Bone marrow (tissue), 2 donors: ENCODE measurements around the gene EEFSEC.

Experiments used
- DNase-seq, 2 donors: peaks; one replicate each; lab custom pipeline; 2025; lab: John Stamatoyannopoulos, UW

EEFSEC gene, protein sequence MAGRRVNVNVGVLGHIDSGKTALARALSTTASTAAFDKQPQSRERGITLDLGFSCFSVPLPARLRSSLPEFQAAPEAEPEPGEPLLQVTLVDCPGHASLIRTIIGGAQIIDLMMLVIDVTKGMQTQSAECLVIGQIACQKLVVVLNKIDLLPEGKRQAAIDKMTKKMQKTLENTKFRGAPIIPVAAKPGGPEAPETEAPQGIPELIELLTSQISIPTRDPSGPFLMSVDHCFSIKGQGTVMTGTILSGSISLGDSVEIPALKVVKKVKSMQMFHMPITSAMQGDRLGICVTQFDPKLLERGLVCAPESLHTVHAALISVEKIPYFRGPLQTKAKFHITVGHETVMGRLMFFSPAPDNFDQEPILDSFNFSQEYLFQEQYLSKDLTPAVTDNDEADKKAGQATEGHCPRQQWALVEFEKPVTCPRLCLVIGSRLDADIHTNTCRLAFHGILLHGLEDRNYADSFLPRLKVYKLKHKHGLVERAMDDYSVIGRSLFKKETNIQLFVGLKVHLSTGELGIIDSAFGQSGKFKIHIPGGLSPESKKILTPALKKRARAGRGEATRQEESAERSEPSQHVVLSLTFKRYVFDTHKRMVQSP

DNA sequence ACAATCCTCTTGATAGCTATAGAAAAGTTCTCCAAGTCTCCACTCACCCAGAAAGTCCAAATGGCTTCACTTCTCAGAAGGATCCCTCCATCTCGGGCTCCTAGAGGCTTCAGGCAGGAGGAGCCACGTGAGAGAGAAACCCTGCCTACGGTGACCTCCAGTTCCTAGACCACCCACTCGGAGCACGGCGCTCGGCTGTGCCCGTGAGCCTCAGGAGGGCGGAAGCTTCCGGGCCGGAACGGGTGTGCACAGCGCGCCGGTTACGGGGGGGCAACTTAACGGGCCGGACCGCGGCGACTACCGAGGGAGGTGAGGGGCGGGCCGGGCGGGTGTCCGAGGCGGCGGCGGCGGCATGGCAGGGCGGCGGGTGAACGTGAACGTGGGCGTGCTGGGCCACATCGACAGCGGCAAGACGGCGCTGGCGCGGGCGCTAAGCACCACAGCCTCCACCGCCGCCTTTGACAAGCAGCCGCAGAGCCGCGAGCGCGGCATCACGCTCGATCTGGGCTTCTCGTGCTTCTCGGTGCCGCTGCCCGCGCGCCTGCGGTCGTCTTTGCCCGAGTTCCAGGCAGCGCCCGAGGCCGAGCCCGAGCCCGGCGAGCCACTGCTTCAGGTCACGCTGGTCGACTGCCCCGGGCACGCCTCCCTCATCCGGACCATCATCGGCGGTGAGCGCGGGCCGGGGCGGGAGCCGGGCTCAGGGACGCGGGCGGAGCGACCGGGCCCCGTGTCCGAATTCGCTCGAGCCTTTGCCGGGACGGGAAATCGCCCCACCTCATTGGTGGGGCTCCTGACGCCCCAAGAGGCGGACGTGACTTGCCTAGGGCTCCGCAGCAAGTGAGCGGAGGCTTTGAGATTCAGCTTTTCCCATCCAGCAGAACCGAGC is at the start of gene EEFSEC:
EEFSEC (plus strand) TSS at position 326 of the 886 bp plus-strand sequence; CDS start at position 353, 27 bp downstream.
- DNase-seq, result peak; percentile 63 to 67

DNA sequence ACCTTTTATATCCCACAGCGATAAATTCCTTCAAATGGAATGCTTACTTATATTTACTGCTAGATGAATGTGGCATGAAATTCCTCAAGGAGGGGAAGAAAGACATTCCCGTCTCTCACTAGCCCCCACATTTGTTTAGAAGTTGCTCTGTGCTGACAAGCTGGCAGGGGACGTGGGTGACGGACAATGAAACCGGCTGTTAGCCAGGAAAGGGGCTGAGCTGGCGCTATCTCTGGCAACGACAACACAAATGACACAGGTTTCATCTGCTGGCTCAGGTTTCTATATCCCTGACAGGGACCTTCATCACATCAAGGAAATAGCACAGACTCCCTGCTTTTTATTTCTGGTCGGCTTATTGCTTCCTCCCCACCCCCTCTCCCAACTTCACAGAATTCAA is 45.4 kb upstream of the EEFSEC start:
- DNase-seq, result no peak

DNA sequence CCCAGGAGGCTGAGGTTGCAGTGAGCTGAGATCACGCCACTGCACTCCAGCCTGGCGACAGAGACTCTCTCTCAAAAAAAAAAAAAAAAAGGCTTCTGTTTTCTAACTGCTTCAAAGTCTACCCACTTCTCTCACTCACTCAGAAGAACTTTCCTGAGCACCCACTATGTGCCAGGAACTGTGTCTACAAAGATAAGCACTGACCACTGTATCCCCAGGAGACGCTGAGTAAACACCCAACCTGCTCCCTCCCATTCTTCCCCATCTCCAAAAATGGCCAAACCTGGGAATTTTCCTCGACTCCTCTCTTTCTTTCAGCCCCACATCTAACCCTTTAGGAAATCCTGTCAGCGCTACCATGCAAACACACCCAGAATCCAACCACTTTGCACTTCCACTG is 42.1 kb upstream of the EEFSEC start:
- no peak for DNase-seq

DNA sequence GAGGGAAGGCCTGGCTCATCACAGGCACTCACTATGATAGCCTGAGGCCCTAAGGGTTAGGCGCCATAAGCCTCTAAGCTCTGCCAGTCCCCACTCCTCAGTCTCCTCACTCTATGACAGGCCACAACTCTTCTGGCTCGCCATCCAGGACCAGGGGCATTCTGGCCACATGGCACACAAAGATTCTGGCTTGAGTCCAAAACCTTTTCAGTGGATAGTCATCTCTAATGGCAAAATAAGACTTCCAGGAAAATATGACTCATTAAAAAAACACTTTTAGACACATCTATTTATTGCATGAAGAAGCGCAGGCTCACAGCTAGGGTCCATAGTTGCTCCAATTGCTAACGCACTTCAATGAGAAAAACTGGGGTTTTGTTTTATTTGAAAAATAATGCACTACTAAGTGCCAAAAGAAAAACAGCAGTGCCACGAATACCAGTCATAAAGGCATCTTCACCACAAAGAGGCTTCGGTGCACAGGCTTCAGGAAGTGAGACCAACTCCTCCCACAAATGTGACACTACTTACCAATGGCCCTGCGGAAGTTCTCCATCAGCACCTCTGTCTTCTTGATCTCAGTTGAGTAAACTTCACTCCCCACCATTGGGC is 40.8 kb upstream of the EEFSEC start:
- peak in 1 of 2 donors; percentile 27 for DNase-seq

DNA sequence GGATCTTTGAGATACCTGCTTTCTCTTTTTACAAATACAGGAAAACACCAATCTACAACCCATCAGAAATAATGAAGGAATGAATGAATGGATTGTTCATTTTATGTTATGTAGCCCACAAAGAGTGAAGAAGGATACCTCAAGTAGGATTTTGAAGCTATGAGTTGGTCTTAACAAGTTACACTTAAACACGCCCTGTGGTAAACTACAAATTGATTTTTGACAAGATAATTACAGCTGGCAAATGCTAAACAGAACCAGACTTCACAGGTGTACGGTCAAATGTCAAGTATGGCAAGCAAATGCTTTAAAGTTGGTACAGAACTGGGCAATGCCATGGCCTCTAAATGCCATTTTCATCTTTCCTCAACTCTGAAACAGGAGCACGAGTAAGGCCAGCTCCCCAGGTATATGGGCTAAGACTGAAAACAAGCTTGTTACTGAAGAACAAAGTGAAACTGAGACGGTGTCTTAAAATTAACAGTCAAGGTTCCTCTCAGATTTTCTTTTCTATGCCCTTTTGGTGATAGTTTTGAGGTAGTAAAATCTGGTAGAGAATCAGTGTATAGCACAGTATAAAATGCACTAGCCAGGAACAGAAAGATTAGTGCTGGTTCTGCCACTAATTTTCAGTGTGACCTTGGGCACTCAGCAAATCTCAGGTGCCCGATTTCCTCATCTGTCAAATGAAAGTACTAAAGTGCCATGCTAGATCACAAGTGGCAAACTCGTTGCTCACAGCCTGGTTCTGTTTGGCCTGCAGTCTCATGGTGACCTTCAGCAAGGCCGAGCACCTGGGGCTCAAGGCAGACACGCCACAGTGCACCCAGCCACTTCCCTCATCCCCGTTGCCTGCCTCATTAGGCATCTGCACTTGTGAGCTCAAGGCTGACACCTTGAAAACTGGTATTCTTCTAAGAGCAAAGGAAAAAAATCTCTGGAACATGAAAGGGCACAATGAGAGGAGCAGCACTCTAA is 39.2 kb upstream of the EEFSEC start:
- DNase-seq, result no peak

DNA sequence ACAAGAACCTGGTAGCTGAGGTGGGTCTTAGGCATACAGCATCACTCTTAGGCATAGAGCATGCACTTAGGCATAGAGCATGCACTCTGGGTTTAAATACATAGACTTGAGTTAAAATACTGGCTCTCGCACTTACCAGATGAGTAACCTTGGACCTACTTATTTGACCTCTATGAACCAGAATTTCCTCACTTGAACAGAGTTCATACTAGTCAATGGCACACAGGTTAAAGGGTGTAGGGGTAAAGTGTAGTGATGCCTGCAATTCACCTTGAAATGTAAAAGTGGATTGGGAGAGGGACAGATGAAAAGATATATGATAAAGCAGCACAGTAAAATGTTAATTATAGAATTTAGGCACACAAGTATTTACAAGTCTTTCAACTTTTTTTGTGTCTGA is 31.3 kb upstream of the EEFSEC start:
- no peak for DNase-seq

DNA sequence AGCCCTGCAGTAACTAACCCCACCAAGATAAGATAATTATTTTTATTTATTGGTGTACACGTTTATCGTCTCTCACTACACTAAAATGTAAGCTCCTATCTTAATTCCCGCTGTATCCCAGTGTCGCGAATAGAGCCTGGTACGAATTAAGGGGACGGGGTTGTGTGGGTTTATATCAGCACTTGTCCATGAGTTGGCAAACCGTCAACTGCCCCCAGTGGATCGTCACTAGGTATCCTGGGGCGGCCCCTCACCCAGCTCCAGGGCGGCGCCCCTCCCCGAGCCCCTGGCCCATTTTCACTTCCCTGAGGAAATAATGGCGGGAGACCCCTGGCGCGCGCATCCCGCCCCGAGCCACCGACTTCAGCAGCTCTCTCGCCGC is 30.1 kb upstream of the EEFSEC start:
- DNase-seq, result no peak

DNA sequence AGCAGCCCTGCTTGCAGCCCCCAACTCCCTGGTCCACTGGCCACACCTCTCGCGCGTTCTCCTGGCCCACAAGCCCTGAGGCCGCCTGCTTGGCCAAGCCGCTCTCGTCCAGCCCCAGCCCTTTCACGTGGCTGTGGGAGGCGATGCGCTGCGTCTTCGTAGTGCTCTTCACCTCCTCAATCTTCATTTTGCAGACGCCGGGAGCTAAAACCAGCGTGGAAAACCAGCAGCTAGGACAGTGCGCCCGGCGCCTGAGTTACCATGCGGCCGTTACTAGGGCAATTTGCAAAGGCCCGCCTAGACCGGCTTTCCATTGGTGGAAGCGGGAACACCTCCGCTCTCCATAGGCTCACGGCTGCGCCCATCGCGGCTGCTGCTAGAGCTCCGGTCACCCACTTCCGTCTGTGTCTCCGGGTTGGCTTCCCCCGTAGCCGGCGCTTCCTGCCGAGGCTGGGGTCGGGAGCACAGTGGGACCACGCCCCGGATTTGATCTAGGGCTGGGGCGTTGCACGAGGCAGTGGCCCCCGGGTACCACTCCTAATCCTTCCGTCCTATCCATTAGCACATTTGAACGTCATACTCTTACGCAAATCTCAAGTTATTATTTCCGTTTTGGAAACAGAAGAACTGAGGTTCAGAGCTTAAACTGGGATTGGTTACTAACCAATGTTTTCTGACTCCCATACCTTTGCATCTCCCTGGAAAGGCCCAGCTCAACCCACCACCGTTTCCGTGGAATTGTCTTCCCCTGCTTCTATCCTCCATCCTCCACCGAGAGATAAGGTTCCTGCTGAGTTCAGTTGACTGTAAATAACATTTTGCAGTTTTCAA is 29.5 kb upstream of the EEFSEC start, which contains the start of gene RUVBL1:
RUVBL1 (minus strand) TSS at position 275 of the 831 bp plus-strand sequence; CDS start at position 187, 88 bp downstream.
- DNase-seq, result peak; percentile 79 to 97

DNA sequence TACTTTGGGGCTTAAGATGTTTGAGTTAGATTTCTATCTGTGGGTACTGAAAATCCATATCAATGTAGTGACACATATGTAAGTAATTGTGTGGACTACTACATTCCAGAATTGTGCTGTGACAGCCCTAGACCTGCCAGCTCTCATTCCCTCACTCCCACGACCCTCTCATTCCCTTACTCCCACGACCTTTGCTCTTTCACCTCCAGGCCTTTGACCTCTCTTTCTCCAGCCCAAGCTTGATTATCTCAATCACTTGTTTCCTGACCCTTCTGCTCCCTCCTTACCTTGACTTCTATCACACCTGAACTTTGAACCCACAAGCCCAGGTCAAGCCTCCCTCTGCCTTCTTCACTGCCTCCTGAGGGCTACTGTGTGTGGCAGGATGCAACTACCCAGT is 26.0 kb upstream of the EEFSEC start:
- no peak for DNase-seq

DNA sequence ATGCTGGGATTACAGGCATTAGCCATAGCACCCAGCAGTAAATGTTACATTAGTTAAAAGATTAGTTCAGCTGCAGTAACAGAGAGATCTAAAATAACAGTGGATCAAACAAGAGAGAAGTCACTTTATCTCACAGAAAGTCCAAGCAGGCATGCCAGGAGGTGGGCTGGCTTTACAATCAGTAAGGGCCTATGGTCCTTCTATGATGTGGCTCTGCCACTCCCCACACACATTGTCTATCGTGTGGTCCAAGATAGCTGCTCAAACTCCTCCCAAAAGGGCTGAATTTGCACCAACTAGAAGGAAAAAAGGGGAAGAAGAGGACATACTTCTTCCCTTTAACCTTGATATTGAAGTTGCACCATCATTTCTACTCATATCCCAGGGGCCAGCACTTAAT is 25.0 kb upstream of the EEFSEC start:
- DNase-seq, result no peak

DNA sequence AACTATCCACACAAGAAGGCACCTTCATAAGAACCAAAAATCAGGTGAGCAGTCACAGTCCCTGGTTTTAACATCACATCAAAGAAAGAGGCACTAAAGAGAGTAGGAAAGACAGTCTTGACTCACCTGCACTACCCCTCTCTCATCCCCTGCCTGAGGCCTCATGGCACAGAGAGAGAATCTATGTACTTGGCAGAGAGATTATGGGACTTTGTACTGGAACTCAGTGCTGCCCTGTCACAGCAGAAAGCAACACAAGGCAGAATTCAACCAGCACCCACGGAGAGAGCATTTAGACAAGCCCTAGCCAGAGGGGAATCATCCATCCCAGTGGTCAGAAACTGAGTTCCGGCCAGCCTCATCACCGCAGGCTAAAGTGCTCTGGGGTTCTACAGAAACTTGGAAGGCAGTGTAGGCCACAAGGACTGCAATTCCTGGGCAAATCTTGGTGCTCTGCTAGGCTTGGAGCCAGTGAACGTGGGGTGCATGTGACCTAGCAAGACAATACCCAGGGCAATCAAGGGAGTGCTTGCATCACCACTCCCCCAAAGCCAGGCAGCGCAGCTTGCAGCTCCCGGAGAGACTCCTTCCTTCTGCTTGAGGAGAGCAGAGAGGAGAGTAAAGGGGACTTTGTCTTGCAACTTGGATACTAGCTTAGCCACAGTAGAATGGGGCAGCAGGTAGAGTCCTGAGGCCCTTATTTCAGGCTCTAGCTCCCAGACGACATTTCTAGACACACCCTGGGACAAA is 21.2 kb upstream of the EEFSEC start:
- DNase-seq, result no peak

DNA sequence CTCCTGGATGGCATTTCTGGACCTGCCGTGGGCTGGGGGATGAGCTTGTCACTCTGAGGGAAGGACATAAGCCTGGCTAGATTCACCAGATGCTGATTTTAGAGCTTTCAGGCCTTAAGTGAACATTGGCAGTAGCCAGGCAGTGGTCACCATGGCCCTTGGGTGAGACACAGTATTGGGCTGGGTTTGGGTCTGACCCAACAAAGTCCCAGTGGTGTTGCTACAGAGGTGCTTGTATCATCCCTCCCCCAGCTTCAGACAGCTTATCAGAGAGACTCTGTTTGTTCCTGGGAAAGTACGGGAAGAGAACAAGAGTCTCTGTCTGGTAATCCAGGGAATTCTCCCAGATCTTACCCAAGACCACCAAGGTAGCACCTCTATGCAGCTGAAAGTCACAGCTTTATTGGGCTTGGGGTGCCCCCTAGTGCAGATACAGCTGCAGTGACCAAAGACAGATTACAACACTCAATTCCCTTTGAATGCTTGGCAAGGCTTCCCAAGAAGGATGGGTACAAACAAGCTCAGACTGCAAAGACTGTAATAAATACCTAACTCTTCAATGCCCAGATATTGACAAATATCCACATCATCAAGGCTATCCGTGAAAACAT is 19.9 kb upstream of the EEFSEC start:
- peak in 1 of 2 donors; percentile 21 for DNase-seq

DNA sequence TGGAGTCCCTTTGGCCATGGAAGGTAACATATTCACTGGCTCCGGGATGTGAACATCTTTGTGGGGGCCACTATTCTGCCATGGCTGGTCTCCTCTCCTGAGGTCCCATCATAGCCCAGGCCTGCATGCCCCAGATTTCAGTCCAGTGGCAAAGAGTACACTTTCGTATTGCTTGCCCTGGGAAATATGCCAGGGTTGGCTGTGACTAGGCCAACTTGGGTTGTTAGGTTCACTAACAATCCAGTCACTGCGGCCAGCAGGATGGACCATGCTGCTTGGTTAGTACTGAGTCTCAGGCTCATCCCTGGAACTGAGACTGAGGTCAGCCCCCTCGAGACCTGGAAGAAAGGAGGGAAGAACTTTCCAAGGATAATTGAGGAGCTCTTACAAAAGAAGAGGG is 9.8 kb upstream of the EEFSEC start:
- DNase-seq, result no peak

DNA sequence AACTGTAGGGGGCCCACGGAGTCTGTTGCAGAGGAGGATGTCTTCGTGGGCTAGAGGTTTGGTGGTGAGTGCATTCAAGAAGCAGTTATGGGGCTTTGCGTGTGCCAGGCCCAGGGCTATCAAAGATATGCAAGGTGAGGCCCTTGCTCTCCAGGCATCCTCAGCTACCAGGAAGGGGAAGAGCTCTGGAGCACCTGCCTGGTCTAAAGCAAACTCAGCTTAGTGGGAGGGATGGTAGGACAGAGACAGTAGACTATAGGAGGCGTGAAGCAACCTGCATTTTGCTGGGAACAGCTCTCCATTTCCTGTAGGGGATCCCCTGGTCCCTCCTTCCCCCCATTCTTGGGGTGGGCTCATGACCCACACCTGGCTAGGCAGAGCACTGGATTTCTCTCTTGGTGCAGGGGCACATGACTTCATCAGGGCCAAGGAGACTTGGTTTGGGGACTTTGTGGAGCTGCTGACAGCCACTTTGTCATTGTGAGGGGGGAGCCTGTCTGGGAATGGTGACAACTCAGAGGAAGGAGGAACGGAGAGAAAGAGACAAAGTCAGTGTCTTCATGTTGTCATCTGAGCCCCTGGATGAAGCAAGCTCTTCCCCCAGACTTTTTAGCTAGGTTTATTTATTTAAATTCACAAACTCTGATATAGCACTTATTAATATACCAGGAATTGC is 8.6 kb upstream of the EEFSEC start:
- DNase-seq, result no peak

DNA sequence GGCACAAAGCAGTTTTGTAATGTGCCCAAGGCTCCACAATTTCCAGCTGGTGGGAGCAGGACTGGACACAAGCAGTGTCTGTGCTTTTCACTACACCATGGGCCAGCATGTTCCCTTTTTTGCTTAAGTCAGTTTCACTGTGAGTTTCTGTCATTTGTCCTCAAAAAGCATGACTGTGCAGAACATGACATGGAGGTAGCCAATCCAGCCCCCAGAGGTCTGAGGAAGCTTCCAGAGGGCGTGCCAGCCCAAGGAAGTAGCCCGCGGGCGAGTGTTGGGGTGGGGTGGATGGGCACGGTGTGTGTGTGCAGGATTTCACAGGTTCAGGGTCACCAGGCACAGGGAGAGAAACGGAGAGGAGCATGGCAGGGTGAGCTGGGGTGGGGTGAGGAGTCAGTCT is 8.0 kb upstream of the EEFSEC start:
- peak; percentile 12 to 57 for DNase-seq

DNA sequence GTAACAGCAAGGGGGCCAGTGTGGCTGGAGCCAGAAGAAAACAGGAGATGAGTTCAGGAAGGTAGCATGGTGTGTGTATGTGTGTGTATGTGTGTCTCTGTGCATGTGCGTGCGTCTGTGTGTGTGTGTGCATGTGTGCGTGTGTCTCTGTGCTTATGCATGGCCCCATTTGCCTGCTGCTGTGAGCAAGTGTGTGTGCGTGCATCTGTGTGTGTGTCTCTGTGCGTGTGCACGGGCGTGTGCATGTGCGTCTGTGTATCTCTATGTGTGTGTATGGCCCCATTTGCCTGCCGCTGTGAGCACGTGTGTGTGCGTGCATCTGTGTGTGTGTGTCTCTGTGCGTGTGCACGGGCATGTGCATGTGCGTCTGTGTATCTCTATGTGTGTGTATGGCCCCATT is 7.1 kb upstream of the EEFSEC start:
- no peak for DNase-seq

DNA sequence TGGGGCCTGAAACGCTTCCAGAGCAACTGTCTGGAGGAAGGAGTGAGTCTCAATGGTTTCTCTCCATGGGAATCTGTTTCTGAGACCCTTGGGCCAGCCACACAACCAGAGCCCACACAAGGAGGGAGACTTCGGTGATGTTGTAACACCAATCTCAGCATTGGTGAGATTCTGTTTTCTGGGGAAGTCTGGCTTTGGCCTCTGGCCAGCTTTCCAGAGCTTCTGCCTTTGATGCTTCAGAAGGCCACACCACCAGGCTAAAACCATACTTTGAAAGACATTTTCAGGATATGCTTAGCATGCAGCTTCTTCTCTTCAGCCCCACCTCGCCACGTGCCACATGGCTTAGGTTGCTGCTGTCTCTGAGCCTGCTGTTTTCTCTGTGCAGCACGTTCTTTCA is 3.6 kb upstream of the EEFSEC start:
- no peak for DNase-seq

DNA sequence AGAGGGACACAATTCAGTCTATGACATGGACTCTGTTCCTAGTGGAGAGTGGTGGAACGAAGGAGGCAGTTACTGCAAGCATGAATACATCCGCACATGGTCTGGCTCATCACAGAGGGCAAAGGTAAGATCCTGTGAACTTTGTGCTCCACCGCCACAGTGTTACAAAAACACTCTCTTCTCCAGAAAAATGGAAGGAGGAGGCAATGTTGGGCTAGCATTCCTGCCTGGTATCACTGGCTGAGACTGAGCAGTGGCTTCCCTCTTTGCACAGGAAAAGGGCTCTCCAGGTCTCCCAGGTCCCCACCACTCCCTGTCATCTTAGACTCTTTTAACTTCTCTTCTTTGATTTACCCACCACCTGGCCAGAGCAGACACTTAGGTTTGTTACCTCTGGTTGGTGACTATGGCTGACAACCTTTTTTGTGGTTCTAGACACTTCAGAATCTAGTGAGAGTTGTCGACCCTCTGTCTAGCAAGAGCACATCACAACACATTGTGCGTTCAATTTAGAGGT is 1.5 kb upstream of the EEFSEC start:
- DNase-seq, result no peak
